G401 (cell line): Measurements from ENCODE around the gene CLPTM1L. TPM values are rescaled to one million over a fixed set of nuclear protein-coding genes. Genes with fewer than 3 reads are reported as not detected.
"Not testable (repeated sequence)": the region's sequence is repeated elsewhere in the genome, so short reads cannot be mapped to it uniquely, and the experiment has no call there.

ENCODE experiments used
- DNase-seq: peaks from one replicate; pipeline ENCODE4 v3.0.0-alpha.2; 2015; ENCODE audit warnings: low spot score
- in situ Hi-C: cut with HindIII; loops from 2 replicates; pipeline ENCODE4 v1.10.0; 2016; ENCODE audit warnings: low sequenced_read_pairs, mixed read lengths
- total RNA-seq: library from RNA; depleted of rRNA; stranded (reverse); fragments of >200 nt; shearing (Covaris generic); gene quantifications from 2 replicates; pipeline ENCODE4 v1.2.3, GENCODE V29; 2014

Gene CLPTM1L
- total RNA-seq, 1 experiment from 2014 or later: 229 TPM

DNA sequence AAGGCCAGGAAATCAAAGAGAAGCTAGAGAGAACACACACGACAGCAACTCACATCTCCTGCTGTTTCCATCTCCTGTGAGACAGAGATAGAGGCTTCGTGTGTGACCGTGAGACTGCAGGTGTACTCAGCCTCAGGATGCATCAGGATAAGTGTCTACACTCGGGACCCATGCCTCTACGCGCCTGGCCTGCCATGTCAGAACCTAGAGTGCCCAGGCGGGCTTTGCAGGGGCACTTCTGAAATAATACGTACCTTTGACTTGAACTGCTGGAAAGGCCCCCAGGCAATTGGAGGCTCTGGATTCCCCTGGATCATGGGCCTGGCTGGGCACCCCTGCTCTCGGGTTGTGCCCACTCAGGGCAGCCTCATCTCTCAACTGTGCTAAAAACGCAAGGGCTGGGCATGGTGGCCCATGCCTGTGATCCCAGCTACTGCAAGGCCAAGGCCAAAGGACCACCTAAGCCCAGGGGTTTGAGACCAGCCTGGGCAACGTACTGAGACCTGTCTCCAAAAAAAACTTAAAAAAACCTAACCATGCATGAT is 13.0 kb downstream of the CLPTM1L start:
- no peak for DNase-seq
- in situ Hi-C loops: no loop called here

- no peak for DNase-seq
- in situ Hi-C loops: no loop called here
Measured at GRCh38 chr5:1330847-1331831, 13.8 kb downstream of the CLPTM1L start.

DNA sequence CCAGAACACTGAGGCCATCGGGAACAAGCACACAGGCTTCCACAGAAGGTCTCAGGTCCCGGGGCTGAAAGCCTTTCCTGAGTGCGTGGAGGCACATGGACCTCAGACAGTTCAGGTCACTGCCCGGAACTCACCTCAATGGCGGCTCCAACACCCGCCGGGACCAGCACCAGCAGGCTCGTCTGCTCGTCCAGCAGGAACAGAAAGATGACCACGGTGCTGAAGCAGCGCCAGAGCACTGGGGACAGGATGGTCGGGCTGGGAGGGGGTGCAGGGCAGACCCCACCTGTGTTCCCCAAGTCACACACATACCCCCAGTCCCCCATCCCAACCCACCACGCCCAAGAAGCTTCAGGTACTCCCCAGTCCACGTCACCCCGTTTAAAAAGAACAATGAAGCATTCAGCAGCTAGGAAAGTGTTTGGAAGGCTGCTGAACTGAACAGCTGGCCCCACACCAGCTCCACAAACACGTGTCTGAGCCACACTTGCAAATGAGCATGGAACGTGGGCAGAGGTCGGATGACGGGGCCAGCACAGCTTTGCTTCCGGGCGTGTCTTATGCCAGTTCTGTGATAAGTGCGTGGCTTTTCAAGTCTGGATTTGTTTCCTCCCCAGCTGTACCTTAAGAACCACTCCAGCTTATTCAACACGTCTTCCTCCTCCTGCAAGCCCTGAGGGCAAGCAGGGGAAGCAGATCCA is 14.6 kb downstream of the CLPTM1L start:
- in situ Hi-C loops: no loop called here
- DNase-seq: no peak

- no peak for DNase-seq
- in situ Hi-C loops: no loop called here
Measured at GRCh38 chr5:1329111-1329579, 15.8 kb downstream of the CLPTM1L start.

DNA sequence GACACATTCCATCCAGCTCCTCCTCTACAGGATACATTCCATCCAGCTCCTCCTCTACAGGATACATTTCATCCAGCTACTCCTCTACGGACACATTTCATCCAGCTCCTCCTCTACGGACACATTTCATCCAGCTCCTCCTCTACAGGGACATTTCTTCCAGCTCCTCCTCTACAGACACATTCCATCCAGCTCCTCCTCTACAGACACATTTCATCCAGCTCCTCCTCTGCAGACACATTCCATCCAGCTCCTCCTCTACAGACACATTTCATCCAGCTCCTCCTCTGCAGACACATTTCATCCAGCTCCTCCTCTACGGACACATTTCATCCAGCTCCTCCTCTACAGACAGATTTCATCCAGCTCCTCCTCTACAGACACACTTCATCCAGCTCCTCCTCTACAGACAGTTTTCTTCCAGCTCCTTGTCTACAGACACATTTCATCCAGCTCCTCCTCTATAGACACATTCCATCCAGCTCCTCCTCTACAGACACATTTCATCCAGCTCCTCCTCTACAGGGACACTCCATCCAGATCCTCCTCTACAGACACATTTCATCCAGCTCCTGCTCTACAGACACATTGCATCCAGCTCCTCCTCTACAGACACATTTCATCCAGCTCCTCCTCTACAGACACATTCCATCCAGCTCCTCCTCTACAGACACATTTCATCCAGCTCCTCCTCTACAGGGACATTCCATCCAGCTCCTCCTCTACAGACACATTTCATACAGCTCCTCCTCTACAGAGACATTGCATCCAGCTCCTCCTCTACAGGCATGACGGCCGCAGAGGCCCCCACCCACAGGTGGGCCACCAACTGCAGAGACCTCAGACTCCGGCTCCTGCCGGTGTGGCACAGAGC is 16.4 kb downstream of the CLPTM1L start:
- DNase-seq: peak; percentile 30
- in situ Hi-C loops: not testable (repeated sequence)

DNA sequence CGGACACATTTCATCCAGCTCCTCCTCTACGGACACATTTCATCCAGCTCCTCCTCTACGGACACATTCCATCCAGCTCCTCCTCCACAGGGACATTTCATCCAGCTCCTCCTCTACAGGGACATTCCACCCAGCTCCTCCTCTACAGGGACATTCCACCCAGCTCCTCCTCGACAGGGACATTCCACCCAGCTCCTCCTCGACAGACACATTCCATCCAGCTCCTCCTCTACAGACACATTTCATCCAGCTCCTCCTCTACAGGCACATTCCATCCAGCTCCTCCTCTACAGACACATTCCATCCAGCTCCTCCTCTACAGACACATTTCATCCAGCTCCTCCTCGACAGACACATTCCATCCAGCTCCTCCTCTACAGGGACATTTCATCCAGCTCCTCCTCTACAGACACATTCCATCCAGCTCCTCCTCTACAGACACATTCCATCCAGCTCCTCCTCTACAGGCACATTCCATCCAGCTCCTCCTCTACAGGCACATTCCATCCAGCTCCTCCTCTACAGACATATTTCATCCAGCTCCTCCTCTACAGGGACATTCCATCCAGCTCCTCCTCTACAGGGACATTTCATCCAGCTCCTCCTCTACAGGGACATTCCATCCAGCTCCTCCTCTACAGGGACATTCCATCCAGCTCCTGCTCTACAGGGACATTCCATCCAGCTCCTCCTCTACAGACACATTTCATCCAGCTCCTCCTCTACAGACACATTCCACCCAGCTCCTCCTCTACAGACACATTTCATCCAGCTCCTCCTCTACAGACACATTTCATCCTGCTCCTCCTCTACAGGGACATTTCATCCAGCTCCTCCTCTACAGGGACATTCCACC is 17.8 kb downstream of the CLPTM1L start:
- in situ Hi-C loops: not testable (repeated sequence)
- DNase-seq: peak; percentile 39

DNA sequence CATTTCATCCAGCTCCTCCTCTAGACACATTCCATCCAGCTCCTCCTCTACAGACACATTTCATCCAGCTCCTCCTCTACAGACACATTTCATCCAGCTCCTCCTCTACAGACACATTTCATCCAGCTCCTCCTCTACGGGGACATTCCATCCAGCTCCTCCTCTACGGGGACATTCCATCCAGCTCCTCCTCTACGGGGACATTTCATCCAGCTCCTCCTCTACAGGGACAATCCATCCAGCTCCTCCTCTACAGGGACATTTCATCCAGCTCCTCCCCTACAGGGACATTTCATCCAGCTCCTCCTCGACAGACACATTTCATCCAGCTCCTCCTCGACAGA is 18.4 kb downstream of the CLPTM1L start:
- in situ Hi-C loops, DNase-seq: not testable (repeated sequence)

GRCh38 chr5:1325870-1326531 is 18.9 kb downstream of the CLPTM1L start:
- peak; percentile 32 for DNase-seq
- in situ Hi-C loops: no loop called here

DNA sequence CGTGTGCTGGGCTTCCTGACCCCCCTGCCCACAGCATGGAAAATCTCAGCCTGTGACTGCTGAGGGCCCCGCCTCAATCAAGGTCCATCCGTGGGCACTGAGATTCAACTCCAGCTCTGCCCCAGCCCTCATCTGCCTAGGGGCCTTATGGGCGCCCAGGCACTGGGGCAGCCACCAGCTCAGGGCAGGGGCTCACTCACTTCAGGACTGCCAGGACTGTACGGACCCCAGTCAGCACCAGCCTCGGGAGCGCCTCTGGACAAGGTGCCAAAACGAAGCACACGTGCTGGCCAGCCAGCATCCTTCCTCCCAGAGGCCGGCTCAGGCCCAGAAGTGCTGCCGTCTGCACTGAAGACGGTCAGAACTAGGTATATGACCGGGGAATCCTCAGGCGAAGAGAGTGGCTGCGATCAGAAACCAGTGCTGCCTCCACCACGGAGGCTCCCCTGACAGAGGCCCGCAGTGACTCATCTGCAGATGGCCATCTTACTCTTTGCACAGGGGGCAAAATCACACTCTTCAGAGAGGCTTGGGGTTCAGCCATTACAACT is 19.6 kb downstream of the CLPTM1L start:
- in situ Hi-C loops: no loop called here
- DNase-seq: no peak

- in situ Hi-C loops: no loop called here
- no peak for DNase-seq
Measured at GRCh38 chr5:1324719-1325190, 20.1 kb downstream of the CLPTM1L start.

- no peak for DNase-seq
- in situ Hi-C loops: no loop called here
Measured at GRCh38 chr5:1324301-1324700, 20.6 kb downstream of the CLPTM1L start.

DNA sequence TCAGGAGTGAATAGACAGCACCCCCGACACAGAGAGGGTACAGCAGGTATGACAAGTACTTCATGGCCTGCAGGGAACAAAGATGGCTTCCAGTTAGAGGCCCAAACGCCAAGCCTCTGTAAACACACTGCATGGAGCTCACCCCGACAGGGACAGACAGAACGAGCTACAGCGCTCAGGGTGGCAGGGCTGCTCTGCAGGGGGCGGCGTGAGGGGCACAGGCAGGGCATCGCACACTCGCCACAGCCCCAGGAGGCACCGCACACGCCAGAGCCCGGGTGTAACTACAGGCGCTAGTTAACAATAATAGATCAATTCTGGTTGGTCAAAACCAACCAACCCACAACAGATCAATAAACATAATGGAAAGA is 21.1 kb downstream of the CLPTM1L start:
- DNase-seq: no peak
- in situ Hi-C loops: no loop called here

GRCh38 chr5:1322955-1323802 is 21.7 kb downstream of the CLPTM1L start:
- DNase-seq: no peak
- in situ Hi-C loops: no loop called here

DNA sequence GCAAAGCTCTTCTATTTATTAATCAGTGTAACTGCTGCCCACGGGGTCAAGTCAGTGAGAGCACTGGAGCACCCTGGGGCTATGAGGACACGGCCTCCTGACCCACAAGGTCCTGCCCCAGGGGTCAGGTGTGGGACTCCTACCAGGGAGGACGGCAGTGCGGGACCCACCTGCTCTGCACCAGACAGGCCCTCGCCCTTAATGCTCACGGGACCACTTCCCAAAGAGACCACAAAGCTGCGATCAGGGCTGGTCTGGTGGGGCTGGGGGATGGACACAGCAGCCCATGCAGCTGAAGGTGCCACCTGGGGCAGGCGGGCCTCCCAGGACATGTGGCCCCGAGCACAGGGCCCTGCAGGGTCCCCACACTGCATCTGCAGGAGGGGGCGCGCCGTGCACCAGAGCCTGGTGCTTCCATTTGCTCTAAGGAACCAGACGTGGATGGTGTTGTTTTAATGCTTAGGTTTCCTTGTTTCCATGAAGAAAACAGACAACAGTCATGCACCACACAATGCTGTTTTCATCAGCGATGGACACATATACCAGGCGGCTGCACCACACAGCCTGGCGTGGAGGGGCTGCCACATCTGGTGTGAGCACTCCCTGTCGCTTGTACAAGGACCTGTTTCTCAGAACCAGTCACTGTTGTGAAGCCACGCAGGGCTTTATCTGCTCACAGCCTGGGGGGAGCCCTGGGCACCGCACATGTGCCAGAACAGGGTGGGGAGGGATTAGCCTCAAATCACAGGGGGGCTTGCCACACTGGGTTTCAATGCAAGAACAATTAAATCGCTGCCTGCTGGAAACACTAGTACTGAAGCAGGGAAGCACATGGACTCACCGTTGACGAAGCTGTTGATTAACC is 22.6 kb downstream of the CLPTM1L start:
- in situ Hi-C loops: no loop called here
- DNase-seq: no peak

- in situ Hi-C loops: no loop called here
Measured at GRCh38 chr5:1321576-1321975, 23.3 kb downstream of the CLPTM1L start.

More at GRCh38 chr5:1321576-1321975, 23.3 kb downstream of the CLPTM1L start:
- no peak for DNase-seq
